Breast epithelium (tissue), 4 donors: ENCODE data around the gene CCDC30. TPM values are rescaled to one million over a fixed set of nuclear protein-coding genes. Genes with fewer than 3 reads are reported as not detected.
"Not testable (repeated sequence)": the region's sequence is repeated elsewhere in the genome, so short reads cannot be mapped to it uniquely, and the experiment has no call there.

Experiments
- DNase-seq, 2 donors: peaks; one replicate each; pipeline ENCODE4 v3.0.0-alpha.2; 2019; ENCODE audit warnings: low spot score in 2 of 2
- H3K27ac ChIP-seq, 2 donors: fragments of 200-600 bp; sonication (generic) in 1 of 2; one replicate each; pipeline ENCODE4 v1.5.1; 2016 to 2019; ENCODE audit warnings: mild to moderate bottlenecking in 1 of 2
- H3K27me3 ChIP-seq, 2 donors: fragments of 200-600 bp; sonication (generic) in 1 of 2; one replicate each; pipeline versions ENCODE4 v1.5.1 to v1.6.0; 2017 to 2019; ENCODE audit warnings: control low read depth in 1 of 2, mild to moderate bottlenecking in 1 of 2
- H3K36me3 ChIP-seq: fragments of 200-600 bp; one replicate; pipeline ENCODE4 v1.5.1; 2019
- H3K4me1 ChIP-seq, 2 donors: fragments of 200-600 bp; sonication (generic); one replicate each; pipeline ENCODE4 v1.5.1; 2016 to 2019; ENCODE audit warnings: control low read depth in 1 of 2
- H3K4me3 ChIP-seq, 3 donors: fragments of 200-600 bp; sonication (generic); 1 replicate in 2 of 3; 2 replicates in 1 of 3; pipeline ENCODE4 v1.5.1; 2016 to 2019; ENCODE audit warnings: mild to moderate bottlenecking in 3 of 3, moderate library complexity in 2 of 3
- H3K9me3 ChIP-seq, 2 donors: fragments of 200-600 bp; sonication (generic) in 1 of 2; one replicate each; pipeline ENCODE4 v1.5.1; 2016 to 2019; ENCODE audit warnings: control low read depth in 1 of 2
- CTCF ChIP-seq, 3 donors: fragments of 450-650 bp; IDR thresholded peaks; one replicate each; pipeline ENCODE4 v1.5.1; 2016 to 2017; ENCODE audit warnings: antibody characterized with exemption in 3 of 3, mild to moderate bottlenecking in 3 of 3, moderate library complexity in 3 of 3
- POLR2A ChIP-seq: fragments of 450-650 bp; IDR thresholded peaks from one replicate; pipeline ENCODE4 v1.6.1; 2016; ENCODE audit warnings: antibody characterized with exemption, mild to moderate bottlenecking, moderate library complexity
- POLR2AphosphoS5 ChIP-seq, 3 donors: sonication (generic); formaldehyde crosslinking; IDR thresholded peaks; one replicate each; pipeline ENCODE4 v1.6.1; 2017; ENCODE audit warnings: antibody characterized with exemption in 3 of 3
- intact Hi-C: fragments of 100-400 bp; cut with DNase I; formaldehyde crosslinking; loops from one replicate; pipeline ENCODE4 v1.15.1; 2023; ENCODE audit warnings: low total_unique reads
- total RNA-seq, 3 donors: library from RNA; depleted of rRNA; stranded (reverse); fragments of >200 nt; gene quantifications; one replicate each; pipeline ENCODE4 v1.1.0, GENCODE V29; 2016

CCDC30 gene
- total RNA-seq, 3 donors from 2014 or later, result 3.4 to 15.4 (median 14.0) TPM

GRCh38 chr1:42461196-42461595 is 1.9 kb upstream of the CCDC30 start:
- DNase-seq, result no peak
- H3K4me1 ChIP-seq, result peaks cover 3 to 11% of the 10 kb centered on the region in 2 donors
- H3K9me3 ChIP-seq, result no peaks in the 10 kb centered on the region
- H3K27me3 ChIP-seq, result no peaks in the 10 kb centered on the region
- TF ChIP-seq POLR2A, result no peak
- TF ChIP-seq POLR2AphosphoS5 (IDR thresholded peaks at IDR 0.05), result no peak
- TF ChIP-seq CTCF (IDR thresholded peaks at IDR 0.05), result no peak
- intact Hi-C loops, result no loop called here
- H3K36me3 ChIP-seq, result no peaks in the 10 kb centered on the region
- H3K27ac ChIP-seq, result no peak overlapping the region
- no peak overlapping the region for H3K4me3 ChIP-seq

DNA sequence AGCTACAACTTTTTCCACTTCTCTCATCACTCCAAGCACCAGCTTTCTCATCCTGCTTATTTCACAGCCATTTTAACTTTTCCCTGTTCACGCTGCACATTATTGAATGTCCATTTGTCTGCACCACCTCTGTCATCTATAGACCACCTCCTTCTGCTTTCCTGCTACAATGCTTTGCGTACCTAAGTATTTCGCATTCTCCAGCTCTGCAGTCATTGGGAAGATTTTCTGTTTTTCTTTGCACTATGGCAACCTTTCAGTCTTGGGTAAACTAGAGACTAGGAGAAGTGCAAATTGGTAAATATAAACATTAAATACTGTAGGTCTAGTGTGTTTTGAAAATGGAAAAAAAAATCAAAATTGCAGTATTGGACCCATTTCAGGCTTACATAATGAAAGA is 835 bp downstream of the CCDC30 start:
- DNase-seq, result no peak
- H3K36me3 ChIP-seq, result no peaks in the 10 kb centered on the region
- intact Hi-C loops, result no loop called here
- peaks cover 0 to 7% of the 10 kb centered on the region in 2 donors for H3K4me1 ChIP-seq
- H3K4me3 ChIP-seq, result peak overlapping the region; percentile 66 to 73 (median 71)
- no peaks in the 10 kb centered on the region for H3K9me3 ChIP-seq
- no peaks in the 10 kb centered on the region for H3K27me3 ChIP-seq
- H3K27ac ChIP-seq, result peak overlapping the region in 1 of 2 donors; percentile 81
- TF ChIP-seq POLR2A, result no peak
- TF ChIP-seq CTCF (IDR thresholded peaks at IDR 0.05), result no peak
- TF ChIP-seq POLR2AphosphoS5 (IDR thresholded peaks at IDR 0.05), result no peak

- no peak overlapping the region for H3K4me3 ChIP-seq
- no peak for TF ChIP-seq CTCF (IDR thresholded peaks at IDR 0.05)
- TF ChIP-seq POLR2AphosphoS5 (IDR thresholded peaks at IDR 0.05), result no peak
- no peak for TF ChIP-seq POLR2A
- H3K9me3 ChIP-seq, result no peaks in the 10 kb centered on the region
- peaks cover 0 to 7% of the 10 kb centered on the region in 2 donors for H3K4me1 ChIP-seq
- DNase-seq, result no peak
- H3K27me3 ChIP-seq, result no peaks in the 10 kb centered on the region
- no peaks in the 10 kb centered on the region for H3K36me3 ChIP-seq
- intact Hi-C loops, result no loop called here
- H3K27ac ChIP-seq, result no peak overlapping the region
These were observed 2.9 kb downstream of the CCDC30 start for GRCh38 chr1:42466030-42466429.

DNA sequence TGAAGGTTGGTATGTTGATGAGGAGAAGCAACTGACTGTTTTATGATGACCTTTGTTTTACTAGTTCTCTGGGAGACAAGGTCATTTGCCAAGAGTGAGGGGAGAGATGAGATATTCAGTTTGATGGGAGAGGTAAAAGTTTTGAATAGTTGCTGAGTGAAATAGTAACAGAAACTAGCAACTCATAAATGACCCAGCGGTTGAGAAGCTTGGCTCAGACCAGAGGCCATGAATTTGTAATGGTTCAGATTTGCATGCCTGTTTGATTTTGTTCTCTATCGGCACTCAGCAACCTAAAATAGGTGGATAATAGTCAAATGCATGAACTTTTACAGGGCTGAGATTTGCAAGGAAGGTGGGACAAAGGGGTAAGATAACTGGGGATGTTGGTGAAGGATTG is 6.6 kb downstream of the CCDC30 start:
- Histone ChIP-seq H3K36me3 (no peaks in the 10 kb centered on the region), H3K4me1 (no peaks in the 10 kb centered on the region), H3K4me3 (no peak overlapping the region), H3K27me3 (no peaks in the 10 kb centered on the region), H3K9me3 (no peaks in the 10 kb centered on the region), H3K27ac (no peak overlapping the region)
- no peak for DNase-seq
- intact Hi-C loops, result loop anchor here (5.0 kb wide), 2 partner anchors 122 to 807 kb away; no protein-coding TSS in a partner anchor
- TF ChIP-seq POLR2AphosphoS5 (IDR thresholded peaks at IDR 0.05) (no peak), CTCF (IDR thresholded peaks at IDR 0.05) (no peak), POLR2A (no peak)

GRCh38 chr1:42476605-42477004 is 13.5 kb downstream of the CCDC30 start:
- Histone ChIP-seq H3K27me3 (no peaks in the 10 kb centered on the region), H3K36me3 (no peaks in the 10 kb centered on the region), H3K27ac (no peak overlapping the region), H3K4me1 (no peaks in the 10 kb centered on the region), H3K9me3 (no peaks in the 10 kb centered on the region), H3K4me3 (no peak overlapping the region)
- TF ChIP-seq POLR2A, result no peak
- TF ChIP-seq POLR2AphosphoS5 (IDR thresholded peaks at IDR 0.05), result no peak
- no peak for TF ChIP-seq CTCF (IDR thresholded peaks at IDR 0.05)
- intact Hi-C loops, result no loop called here
- DNase-seq, result no peak

GRCh38 chr1:42477354-42477753 is 14.3 kb downstream of the CCDC30 start:
- H3K27ac ChIP-seq, H3K4me3 ChIP-seq, DNase-seq, H3K4me1 ChIP-seq, intact Hi-C loops, H3K9me3 ChIP-seq, H3K36me3 ChIP-seq, H3K27me3 ChIP-seq: not testable (repeated sequence)
